ENCODE measurements around the gene DRAP1.
"Not testable (repeated sequence)": the region's sequence is repeated elsewhere in the genome, so short reads cannot be mapped to it uniquely, and the experiment has no call there.

Gene DRAP1

DNA sequence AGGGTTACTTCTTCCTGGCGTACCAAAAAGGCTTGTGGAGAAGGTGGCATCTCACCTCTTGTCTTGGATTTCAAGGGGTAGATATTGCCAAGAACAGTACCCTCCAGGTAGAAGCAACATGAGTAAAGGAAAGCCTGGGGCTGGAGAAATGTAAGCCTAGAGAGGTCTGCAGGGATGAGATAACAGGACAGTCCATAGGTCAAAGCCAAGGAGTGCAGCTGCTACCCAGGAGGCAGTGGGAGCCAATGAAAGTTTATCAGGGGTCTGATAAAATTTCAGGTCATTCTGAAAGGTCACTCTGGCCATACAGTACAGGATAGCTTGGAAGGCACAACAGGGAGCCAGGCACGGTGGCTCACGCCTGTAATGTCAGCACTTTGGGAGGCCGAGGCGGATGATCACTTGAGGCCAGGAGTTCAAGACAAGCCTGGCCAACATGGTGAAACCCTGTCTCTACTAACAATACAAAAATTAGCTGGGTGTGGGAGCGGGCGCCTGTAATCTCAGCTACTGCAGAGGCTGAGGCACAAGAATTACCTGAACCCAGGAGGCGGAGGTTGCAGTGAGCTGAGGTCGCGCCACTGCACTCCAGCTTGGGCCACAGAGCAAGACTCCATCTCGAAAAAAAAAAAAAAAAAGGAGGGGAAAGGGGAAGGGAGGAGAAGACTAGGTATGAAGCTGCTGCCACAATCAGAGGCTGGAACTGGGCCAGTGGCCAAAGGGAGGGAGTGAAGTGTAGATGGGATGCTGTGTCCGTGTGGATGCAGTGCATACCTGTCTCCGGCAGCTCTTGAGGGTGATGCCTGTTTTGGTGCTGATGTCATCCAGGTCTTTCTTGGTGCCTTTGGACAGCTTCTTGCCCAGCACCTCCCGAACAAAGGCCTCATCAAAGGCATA, 32.2 kb upstream of the DRAP1 start:
- DNase-seq (ENCODE audit: low read depth) = no peak

DNA sequence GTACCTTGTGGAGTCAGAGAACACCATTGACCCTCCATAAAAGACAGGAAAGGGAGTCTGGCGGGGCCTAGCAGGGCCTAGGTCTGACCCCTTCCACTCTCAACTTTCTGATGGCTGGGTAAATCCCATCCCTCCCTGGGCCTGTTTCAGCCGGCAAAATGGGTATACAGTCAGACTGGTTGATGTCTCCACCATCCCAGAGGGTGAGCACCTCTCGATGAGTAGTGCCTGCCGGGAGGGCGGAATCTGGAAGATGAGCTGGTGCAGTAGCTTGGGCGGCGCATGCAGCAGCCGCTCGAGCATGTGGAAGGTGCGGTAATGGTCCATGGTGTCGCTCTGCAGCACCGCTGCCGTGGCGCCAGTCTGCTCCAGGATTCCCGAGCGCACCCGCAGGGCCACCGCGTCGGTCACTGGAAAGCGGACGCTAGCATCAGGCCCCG, 31.5 kb upstream of the DRAP1 start:
- DNase-seq (ENCODE audit: low read depth) = no peak

DNA sequence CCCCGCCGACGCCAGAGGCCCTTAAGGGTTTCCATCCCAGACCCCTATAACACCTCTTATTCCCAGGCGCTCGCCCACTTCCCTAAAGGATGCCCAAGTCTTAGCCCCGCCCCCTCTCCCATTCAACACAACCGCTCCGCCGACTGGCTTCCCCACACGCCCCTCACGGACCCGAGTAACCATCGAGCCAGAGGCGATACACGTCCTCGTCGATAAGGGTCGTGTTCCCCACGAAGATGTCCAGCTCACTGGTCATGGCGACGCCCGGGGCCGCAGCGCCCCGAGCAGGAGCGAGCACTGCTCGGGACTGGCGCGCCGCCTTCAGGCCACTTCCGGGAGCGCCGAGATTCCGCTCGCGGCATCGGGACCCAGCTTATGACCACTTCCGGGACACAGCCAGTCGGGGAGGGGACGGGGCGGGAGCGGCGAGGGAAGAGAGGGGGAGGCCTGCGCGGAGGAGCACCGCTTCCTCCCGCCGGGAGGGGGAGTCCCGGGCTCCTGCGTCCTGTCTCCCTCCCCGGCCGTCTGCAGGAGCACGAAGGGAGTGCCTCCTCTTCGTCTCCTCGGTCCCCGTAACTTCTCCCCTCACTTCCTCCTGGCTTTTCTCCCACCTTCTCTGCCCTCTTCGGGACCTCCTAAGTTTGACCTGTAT, 30.9 kb upstream of the DRAP1 start, which contains the start of gene FIBP:
FIBP (minus strand) TSS at position 309 of the 652 bp plus-strand sequence; CDS start at position 256, 53 bp downstream.
- peak; percentile 95 for DNase-seq (ENCODE audit: low read depth)

DNA sequence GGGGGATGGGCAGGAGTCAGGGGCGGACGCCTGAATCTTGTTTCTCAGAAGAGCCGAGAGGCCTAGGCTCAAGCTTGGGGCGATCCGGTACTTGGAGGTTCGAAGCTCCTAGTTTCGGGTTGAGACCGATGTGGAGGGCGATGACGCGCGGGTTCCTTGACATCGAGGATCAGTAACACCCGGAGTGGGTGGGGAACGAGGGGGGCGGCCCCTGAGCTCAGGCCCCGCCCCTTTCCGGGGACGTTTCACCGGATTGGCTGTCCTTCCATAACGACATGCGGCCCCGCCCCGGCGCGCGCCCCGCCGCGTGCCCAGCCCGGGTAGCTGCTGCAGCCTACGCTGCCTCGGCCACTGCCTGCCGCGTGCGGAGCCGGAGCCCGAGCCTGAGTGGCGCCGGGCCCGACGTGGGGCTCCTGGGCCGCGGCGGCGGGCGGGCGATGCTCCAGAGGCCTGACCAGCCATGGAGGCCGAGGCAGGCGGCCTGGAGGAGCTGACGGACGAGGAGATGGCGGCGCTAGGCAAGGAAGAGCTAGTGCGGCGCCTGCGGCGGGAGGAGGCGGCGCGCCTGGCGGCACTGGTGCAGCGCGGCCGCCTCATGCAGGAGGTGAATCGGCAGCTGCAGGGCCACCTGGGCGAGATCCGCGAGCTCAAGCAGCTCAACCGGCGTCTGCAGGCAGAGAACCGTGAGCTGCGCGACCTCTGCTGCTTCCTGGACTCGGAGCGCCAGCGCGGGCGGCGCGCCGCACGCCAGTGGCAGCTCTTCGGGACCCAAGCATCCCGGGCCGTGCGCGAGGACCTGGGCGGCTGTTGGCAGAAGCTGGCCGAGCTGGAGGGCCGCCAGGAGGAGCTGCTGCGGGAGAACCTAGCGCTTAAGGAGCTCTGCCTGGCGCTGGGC, 28.7 kb upstream of the DRAP1 start, which contains the start of gene CCDC85B:
CCDC85B (plus strand) TSS at position 350 of the 895 bp plus-strand sequence; CDS start at position 461, 111 bp downstream.
- DNase-seq (ENCODE audit: low read depth) = peak; percentile 93

DNA sequence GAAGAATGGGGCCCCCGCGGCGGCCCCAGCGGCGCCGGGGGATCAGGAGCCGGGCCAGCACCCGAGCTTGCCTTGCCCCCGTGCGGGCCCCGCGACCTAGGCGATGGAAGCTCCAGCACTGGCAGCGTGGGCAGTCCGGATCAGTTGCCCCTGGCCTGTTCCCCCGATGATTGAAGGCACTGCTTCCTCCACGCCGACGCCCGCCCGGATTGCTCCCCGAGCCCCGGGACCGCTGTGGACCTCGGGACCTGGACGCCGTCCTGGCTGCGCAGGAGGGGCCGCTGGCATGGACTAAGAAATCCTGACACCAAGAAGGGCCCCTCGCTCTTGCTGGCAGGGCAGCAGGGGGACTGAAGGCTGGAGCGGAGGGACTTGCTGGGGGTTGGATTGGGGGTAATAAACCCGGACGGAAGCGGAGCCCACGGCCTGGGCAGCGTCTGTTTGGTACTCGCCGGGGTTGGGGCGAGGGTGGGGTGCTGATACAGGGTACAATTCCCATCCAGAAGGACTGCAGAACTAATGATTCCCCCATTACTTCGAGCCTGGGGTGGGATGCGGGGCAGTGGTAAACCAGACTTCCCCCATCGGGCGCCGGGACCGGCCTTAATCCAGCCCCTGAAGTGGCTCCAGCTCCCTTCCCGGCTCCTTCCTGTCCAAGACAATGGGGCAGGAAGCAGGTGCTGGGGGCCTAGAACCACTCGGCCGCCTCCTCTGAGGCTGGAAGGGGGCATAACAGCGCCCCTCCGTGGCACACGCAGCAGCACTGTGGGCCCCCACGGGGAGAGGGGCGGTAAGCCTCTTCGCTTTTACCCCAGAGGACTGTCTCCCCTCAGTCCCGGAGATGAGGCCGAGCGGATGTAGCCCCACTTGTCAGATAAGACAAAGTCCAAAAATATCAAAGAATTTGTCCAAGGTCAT, 27.7 kb upstream of the DRAP1 start:
- no peak for DNase-seq (ENCODE audit: low read depth)

DNA sequence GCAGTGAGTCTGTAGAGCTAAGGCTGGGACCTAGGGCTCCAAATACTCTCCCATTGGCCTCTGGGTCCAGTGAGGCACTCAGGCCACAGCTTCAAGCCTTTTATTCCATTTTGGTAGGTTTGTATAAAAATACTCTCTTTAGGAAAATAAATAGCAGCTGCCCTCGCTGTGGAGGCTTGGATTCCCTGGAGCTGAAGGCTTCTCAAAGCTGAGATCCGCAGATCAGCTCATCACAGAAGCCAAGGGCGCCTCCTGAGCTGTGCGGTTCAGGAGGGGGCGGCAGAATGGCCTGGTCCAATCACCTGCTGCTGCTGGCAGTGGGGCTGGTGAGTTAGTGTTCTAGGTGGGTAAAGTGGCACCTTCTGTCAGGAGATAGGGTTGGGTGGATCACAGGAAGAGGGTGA, 27.1 kb upstream of the DRAP1 start:
- DNase-seq (ENCODE audit: low read depth) = not testable (repeated sequence)

DNA sequence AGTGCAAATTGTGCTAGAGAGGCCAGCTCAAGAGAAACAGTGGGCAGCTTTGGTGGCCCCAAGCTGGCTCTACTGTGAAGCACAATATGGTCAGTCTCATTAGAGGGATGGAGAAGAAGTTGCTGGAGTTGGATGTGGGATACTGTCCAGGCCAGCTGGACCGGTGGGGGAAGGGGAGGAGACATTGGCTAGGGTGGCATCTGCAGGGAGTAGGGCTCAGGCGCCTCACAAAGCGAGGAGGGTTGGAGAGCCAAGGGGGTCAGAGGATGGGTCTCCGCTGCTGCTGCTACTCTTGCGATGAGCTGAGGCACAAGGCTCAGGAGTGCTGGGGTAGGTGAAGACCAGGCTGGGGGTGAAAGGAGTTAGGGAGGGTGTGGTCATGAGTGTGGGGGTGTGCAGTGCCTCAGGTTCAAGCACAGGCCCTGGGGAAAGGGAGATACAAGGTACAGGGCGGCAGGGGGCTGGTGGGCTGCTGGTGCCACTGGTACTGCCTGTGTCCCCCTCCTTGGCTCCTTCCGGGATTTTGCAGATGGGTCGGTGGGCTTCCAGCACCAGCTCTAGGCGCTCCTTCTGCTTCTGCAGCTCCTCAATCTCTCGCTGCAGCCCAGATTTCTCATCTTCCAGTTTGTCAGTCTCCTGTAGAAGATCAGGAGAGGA, 26.4 kb upstream of the DRAP1 start:
- DNase-seq (ENCODE audit: low read depth) = no peak

DNA sequence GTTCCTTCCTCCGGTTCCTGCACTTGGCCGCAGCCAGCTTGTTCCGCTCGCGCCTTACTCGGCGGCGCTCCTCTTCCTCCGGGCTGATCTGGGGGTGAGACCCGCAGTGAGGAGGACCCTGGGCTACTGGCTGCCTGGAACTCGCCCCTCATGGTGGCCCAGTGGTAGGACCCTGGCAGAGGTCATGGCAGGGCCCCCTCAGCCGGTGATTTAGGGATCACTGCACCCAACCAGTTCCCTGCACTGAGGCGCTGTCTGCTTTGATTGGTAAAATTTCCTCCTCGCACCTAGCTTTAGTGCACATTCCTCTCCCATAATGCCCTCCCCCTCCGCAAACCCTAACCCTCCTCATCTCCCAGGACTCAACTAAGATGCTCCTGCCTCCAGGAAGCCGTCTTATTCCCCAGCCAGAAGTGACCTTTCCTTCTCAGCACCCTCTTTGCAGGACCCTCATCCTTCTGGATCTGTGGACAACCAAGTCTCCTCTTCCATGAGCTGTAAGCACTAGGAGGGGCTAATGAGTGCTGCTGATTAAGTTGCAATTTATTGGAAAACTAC, 25.1 kb upstream of the DRAP1 start:
- DNase-seq (ENCODE audit: low read depth) = no peak

DNA sequence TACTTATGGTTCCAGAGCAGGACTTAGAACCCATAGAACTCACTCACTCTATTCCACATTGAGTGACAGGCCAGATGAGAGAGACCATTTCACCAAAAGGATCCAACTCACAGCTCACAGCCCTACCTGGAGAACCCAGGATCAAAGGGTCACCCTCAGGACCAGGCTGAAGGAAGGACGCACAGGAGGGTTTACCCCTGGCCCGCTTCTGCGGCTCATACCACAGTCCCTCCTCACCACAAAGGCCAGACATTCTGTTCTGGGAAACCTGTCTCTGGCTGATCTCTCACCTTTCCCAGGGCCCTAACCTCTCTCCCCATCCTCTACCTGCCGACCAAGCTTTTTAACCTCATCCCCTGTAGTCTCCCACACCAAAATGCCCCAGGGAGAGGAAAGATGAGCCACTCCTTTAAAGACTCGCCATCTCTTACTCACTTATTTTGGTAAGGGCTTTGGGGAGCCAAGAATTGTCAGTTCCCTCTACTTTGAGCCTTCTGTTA, 23.7 kb upstream of the DRAP1 start:
- DNase-seq (ENCODE audit: low read depth) = no peak

DNA sequence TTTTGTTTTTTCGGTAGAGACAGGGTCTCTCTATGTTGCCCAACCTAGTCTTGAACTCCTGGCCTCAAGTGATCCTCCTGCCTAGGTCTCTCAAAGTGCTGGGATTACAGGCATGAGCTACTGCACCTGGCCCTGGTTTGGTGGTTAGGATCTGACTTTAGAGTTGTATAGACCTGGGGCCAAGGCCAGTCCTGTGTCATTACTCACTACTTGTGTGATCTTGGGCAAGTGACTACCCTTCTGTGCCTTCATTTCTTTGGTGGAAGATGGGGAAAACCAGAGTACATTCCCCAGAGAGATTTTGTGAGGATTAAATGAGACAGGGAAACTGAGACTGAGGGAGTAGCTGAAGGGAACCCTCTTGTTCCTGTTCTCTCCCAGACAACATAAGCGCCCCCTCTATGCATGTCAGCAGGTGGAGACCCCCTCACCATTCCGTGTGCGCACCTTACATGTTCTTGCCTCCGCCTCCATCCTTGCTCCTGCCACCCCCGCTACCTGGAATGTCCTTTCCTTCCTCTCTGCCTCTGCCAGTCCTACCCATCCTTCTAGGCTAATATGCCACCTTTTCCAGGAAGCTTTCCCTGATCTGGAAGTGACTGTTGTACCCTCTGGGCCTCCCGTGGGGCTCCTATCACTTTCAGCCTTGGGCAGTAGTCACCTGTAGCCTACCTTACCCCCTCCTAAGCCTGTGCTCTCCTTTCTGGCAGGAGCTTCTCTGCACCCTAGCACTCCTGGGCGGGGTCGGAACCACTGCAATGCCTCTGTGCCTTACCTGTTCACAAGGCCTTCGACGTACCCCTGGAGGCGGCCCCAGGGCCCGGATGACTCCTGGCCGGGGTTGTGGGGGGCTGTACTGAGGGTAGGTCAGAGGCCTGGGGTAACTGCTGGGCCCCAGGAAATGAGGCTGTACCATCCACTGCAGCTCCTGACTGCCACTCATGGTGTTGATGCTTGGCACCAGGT, 22.9 kb upstream of the DRAP1 start:
- no peak for DNase-seq (ENCODE audit: low read depth)

DNA sequence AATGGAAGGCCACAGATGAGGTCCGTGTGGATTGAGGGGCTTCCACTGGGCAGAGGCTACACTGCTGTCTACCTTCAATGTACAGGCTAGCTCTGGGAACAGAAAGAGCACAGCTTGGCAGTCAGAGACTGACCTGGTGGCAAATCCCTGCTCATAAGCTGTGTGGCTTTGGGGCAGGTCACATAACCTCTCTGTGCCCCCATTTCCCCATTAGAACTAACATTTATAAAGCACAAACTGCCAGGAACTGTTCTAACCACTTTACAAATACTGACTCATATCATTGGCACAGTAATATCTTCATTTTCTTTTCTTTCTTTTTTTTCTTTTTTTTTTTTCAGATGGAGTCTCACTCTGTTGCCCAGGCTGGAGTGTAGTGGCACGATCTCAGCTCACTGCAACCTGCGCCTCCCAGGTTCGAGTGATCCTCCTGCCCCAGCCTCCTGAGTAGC, 22.2 kb upstream of the DRAP1 start:
- DNase-seq (ENCODE audit: low read depth) = no peak

DNA sequence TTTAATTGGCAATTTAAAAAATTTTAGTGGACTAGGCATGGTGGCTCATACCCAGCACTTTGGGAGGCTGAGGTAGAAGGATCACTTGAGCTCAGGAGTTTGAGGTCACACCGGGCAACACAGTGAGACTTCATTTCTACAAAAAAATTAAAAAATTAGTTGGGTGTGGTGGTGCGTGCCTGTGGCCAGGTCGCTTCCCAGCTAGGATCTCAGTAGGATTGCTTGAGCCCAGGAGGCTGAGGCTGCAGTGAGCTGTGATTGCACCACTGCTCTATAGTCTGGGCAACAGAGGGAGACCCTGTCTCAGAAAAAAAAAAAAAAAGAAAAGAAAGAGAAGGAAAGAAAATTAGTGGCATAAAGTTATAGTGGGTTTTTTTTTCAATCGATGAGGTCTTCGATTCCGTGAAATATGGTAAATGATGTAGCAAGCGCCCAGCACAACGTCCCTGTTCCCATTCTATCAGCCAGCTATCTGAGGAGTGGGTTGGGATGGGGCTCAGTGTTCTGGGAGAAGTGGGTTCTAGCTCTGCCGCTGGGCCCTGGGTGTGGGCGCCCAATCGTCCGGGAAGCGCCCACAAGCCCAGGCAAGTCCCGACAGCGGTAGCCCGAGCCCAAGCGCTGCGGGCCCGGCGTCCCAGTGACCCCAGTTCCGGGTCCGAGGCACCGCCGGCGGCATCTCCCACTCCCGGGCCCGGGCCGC, 20.4 kb upstream of the DRAP1 start:
- DNase-seq (ENCODE audit: low read depth) = no peak

DNA sequence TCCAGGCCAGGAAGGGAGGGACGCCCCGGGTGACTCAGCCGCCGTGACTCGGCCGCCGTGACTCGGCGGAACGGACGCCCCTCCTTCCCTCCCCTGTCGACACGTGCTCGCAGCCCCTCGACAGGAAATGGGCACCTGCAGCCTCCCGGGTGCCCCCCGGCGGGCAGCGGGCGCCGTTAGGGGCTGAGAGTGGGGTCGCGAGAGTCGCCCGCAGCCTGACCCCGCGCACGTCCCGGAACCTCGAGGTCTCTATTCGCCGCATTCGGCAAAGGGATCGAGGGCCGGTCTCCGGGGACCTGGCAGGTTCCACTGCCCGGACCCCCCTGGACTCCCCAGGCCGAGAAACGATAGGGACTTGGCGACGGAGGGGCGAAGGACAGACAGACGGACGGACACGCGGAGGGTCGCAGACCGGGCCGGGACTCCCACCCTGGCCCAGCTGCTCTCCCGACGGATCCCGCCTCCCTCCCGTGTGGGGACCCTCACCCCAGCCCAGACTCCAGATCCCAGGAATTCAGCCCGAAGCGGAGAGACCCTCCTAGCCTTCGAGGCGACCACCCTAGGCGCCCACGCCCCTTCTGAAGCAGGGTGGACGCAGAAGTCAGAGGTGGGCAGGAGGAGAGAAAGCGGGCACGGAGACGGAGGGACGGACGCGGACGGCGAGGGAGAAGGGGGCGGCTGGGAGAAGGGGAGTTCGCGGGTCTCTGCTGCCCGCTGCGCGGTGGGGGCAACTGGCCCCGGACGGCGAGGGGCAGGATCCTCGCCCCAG, 19.7 kb upstream of the DRAP1 start:
- DNase-seq (ENCODE audit: low read depth) = no peak

DNA sequence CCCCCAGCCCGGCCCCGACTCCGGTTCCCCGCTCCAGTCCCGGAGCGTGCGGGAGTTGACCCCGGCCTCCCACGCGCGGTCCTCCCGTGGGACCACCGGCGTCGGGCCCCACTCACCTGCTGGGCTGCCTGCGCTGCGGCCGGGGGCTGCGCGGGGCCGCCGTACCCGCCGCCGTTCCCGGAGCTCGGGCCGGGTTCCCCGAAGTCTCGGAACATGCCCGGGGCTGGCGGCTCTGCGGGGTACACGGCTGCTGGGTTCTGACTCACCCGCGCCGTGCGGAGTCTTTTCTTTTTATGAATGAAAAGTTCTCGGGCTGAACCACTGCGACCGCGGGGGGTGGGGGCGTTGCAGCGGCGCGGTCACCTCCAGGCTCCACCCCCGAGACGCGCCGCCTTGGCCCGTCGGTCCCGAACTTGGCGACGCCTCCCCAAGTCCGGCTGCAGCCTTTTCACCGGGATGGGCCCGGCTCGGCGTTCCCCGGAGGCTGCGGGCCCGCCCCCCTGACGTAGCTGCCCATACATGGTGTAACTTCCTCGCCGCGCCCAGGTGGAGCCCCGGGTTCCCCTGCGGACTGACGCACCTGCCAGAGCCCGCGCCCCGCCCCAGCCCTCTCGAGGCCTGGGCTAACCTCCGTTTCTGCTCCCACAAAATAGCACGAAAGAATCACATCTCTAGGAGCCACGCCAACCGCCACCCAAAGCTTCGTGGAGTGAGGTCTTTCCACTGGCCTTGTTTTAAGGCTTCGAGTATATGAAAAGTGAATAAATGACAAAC, 18.9 kb upstream of the DRAP1 start, which contains the start of gene FOSL1:
FOSL1 (minus strand) TSS at position 264 of the 774 bp plus-strand sequence; CDS start at position 215, 49 bp downstream.
- peak; percentile 90 for DNase-seq (ENCODE audit: low read depth)

DNA sequence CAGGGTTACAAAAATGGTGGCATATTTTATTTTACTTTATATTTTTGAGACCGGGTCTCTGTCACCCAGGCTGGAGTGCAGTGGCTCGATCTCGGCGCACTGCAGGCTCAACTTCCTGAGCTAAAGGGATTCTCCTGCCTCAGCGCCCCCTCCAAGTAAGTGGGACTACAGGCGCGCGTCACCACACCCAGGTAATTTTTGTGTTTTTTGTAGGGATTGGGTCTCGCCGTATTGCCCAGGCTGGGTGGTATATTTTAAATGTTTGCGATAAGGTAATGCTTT, 18.4 kb upstream of the DRAP1 start:
- no peak for DNase-seq (ENCODE audit: low read depth)

DNA sequence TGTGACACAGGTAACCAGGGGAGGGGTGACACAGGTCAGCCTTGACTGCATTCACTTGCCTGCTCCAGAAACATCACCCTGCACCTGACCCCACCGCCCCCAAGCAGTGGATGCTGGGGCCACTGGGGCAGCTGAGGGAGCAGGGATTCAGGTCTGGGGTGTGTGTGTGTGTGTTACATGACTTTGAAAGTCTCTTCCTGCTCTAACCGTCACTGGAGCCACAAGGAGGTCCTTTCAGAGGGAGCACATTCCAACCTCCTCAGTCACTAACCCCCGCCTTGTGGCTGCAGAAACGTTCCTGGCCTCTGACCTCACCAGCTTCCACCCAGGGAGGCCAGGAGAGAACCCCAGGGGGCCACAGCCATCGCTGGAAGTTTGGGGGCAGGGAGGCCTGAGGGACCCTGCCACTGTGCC, 16.2 kb upstream of the DRAP1 start:
- DNase-seq (ENCODE audit: low read depth) = no peak

DNA sequence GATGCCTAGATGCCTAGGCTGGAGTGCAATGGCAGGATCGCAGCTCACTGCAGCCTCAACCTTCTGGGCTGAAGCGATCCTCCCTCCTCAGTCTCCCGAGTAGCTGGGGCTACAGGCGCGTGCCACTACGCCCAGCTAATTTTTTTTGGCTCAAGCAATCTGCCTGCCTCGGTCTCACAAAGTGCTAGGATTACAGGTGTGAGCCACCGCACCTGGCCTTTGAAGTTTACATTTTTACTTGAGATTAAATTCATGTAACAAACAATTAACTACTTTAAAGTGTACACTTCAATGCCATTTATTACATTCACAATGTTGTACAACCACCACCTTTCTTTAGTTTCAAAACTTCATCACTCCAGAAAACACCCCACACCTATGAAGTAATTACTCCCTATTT, 15.5 kb upstream of the DRAP1 start:
- DNase-seq (ENCODE audit: low read depth) = no peak

Data from fibroblast of the conjunctiva (primary cell).